K562 (cell line): ENCODE results near the gene A1BG. TPM values are rescaled to one million over a fixed set of nuclear protein-coding genes. Genes with fewer than 3 reads are reported as not detected.

Source experiments
- BRF1 ChIP-seq: IDR thresholded peaks from 3 replicates; pipeline ENCODE4 v1.6.1; 2011; ENCODE audit warnings: borderline replicate concordance, mild to moderate bottlenecking; ENCODE audit not compliant: insufficient read length; ENCODE audit errors: extremely low read depth
- CCNT2 ChIP-seq: IDR thresholded peaks from 2 replicates; pipeline ENCODE4 v1.6.1; 2011; ENCODE audit warnings: borderline replicate concordance, low read depth, mild to moderate bottlenecking, moderate library complexity, mixed read lengths, low read length; ENCODE audit not compliant: insufficient read length; ENCODE audit errors: extremely low read depth
- DNMT1 ChIP-seq: fragments of 450-650 bp; IDR thresholded peaks from 2 replicates; pipeline ENCODE4 v1.6.1; 2016; ENCODE audit warnings: antibody characterized with exemption, mild to moderate bottlenecking
- HCFC1 ChIP-seq: IDR thresholded peaks from 2 replicates; pipeline ENCODE4 v1.6.1; 2012; ENCODE audit warnings: low read depth, low read length, improper control_type of control experiment
- HNRNPH1 ChIP-seq: fragments of 200-400 bp; formaldehyde crosslinking; optimal IDR thresholded peaks from 2 replicates; pipeline ENCODE3; 2017; ENCODE audit warnings: low read depth, mild to moderate bottlenecking, low read length, moderate library complexity
- MCM3 ChIP-seq: fragments of 450-650 bp; IDR thresholded peaks from 2 replicates; pipeline ENCODE4 v1.6.1; 2016
- MCM7 ChIP-seq, 2 experiments: fragments of 450-650 bp; IDR thresholded peaks; 2 replicates each; pipeline ENCODE4 v1.6.1; 2016 to 2018
- NR1H2 ChIP-seq: sonication (generic); formaldehyde crosslinking; IDR thresholded peaks from 2 replicates; pipeline ENCODE4 v1.4.0; 2020; ENCODE audit warnings: mild to moderate bottlenecking, missing genetic modification reagents
- SAFB ChIP-seq: fragments of 200-400 bp; formaldehyde crosslinking; IDR thresholded peaks from 2 replicates; pipeline ENCODE4 v1.6.1; 2017; ENCODE audit warnings: low read depth, low read length, borderline replicate concordance
- TEAD2 ChIP-seq: fragments of 450-650 bp; IDR thresholded peaks from 2 replicates; pipeline ENCODE4 v1.6.1; 2016; ENCODE audit warnings: missing genetic modification characterization, control low read depth, missing compliant biosample characterization
- ZFPM2 ChIP-seq: fragments of 250-450 bp; sonication (Bioruptor Pico); IDR thresholded peaks from 2 replicates; pipeline ENCODE4 v1.5.1; 2022; ENCODE audit warnings: mild to moderate bottlenecking
- ZNF354B ChIP-seq: fragments of 250-450 bp; sonication (Bioruptor Pico); IDR thresholded peaks from 2 replicates; pipeline ENCODE4 v1.4.0; 2020
- ZNF551 ChIP-seq: fragments of 250-450 bp; sonication (Bioruptor Pico); IDR thresholded peaks from 2 replicates; pipeline ENCODE4 v1.5.0; 2021; ENCODE audit warnings: mild to moderate bottlenecking, moderate library complexity
- polyA plus RNA-seq, 8 experiments: library from polyadenylated mRNA; depleted of rRNA in 4 of 8; stranded (reverse) in 5 of 8; unstranded in 3 of 8; fragments of >200 nt; fragmentation: Nextera tagmentation in 2 of 8; fragmentation: Illumina TruSeq in 1 of 8; extraction: Ambion mirVana in 2 of 8; extraction: Trizol in 1 of 8; gene quantifications; 2 replicates each; pipeline versions ENCODE4 v1.2.1 to v1.2.3, GENCODE V29; 2011 to 2014; ENCODE audit warnings: inconsistent platforms in 1 of 8, missing spikeins in 1 of 8
- total RNA-seq, 7 experiments: library from RNA; depleted of rRNA in 6 of 7; stranded (reverse); fragments of >200 nt in 6 of 7; fragmentation: Illumina TruSeq in 2 of 7; extraction: Trizol in 2 of 7; gene quantifications; 2 replicates each; pipeline versions ENCODE4 v1.2.1 to v1.2.3, GENCODE V29; 2011 to 2021; ENCODE audit warnings: low replicate concordance in 1 of 7
- TF ChIP-seq, protein P1 (sequence below), 2 experiments: fragments of 450-650 bp in 1 of 2; sonication (generic) in 1 of 2; formaldehyde crosslinking in 1 of 2; IDR thresholded peaks; 2 replicates each; pipeline versions ENCODE4 v1.7.1 to v1.9.0; 2016 to 2022; ENCODE audit warnings: inconsistent platforms in 1 of 2, mild to moderate bottlenecking in 1 of 2, missing genetic modification reagents in 1 of 2
- TF ChIP-seq, protein P2 (sequence below): sonication (generic); formaldehyde crosslinking; IDR thresholded peaks from 2 replicates; pipeline ENCODE4 v1.8.0; 2022; ENCODE audit warnings: missing genetic modification reagents, mild to moderate bottlenecking, moderate library complexity, borderline replicate concordance
- TF ChIP-seq, protein P3 (sequence below): fragments of 450-650 bp; formaldehyde crosslinking; IDR thresholded peaks from 2 replicates; pipeline ENCODE4 v1.4.0; 2020; ENCODE audit warnings: mild to moderate bottlenecking, moderate library complexity

Gene A1BG
- total and polyA plus RNA-seq, 9 of the 15 experiments (the other 6 are each of a cell fraction or from before 2014, with no cell fraction given), result 0.10 to 19.8 (median 2.6) TPM

DNA sequence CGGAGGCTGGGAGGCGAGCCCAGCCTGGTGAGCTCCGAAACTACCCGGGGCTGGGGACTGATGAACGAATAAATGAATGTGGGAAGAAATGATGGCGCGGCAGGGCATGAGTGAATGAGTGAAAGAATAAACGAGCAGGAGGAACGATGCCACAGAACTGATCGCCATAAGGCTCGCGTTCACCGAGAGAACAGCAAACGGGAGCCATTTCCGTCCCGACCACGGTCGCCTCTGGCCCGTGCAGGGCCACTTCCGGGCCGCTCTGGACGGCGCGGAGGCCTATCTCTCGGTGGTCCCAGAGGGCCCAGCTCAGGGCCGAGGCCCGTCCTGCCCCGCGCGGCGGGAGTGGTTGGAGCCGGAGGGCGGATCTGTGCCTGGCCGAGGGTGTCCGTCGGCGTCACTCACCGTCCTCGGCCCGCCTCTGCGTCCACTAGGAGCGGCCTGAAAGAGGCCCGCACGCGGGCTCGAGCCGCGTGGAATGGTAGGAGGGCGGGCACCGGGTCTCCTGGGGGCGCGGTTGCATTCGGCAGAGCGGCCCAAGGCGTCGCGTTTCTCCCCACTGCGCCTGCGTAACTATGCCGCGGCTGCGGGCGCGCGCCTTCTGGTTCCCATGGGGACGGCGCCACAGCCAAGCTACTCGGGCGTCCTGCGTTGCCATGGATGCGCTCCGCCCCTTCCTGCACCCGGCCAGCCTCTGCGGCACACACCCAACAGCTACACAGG is 9.1 kb upstream of the A1BG start, which contains the start of gene ZNF497 (continued):
- TF ChIP-seq, protein P1, sequence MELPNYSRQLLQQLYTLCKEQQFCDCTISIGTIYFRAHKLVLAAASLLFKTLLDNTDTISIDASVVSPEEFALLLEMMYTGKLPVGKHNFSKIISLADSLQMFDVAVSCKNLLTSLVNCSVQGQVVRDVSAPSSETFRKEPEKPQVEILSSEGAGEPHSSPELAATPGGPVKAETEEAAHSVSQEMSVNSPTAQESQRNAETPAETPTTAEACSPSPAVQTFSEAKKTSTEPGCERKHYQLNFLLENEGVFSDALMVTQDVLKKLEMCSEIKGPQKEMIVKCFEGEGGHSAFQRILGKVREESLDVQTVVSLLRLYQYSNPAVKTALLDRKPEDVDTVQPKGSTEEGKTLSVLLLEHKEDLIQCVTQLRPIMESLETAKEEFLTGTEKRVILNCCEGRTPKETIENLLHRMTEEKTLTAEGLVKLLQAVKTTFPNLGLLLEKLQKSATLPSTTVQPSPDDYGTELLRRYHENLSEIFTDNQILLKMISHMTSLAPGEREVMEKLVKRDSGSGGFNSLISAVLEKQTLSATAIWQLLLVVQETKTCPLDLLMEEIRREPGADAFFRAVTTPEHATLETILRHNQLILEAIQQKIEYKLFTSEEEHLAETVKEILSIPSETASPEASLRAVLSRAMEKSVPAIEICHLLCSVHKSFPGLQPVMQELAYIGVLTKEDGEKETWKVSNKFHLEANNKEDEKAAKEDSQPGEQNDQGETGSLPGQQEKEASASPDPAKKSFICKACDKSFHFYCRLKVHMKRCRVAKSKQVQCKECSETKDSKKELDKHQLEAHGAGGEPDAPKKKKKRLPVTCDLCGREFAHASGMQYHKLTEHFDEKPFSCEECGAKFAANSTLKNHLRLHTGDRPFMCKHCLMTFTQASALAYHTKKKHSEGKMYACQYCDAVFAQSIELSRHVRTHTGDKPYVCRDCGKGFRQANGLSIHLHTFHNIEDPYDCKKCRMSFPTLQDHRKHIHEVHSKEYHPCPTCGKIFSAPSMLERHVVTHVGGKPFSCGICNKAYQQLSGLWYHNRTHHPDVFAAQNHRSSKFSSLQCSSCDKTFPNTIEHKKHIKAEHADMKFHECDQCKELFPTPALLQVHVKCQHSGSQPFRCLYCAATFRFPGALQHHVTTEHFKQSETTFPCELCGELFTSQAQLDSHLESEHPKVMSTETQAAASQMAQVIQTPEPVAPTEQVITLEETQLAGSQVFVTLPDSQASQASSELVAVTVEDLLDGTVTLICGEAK (IDR thresholded peaks at IDR 0.05), result peak; percentile 97
- TF ChIP-seq, protein P1 (CRISPR knock-in tag; IDR thresholded peaks at IDR 0.05), result no peak
- TF ChIP-seq NR1H2 (CRISPR knock-in tag) (peak; percentile 52; the same call in 1 of the 2 replicates), TEAD2 (tag) (no peak), CCNT2 (no peak), DNMT1 (no peak), ZFPM2 (CRISPR knock-in tag) (no peak), ZNF551 (CRISPR knock-in tag) (no peak), ZNF354B (CRISPR knock-in tag) (no peak), HNRNPH1 (no peak), MCM7 (IDR thresholded peaks at IDR 0.05) (no peak), SAFB (peak; percentile 83), MCM3 (no peak), HCFC1 (peak; percentile 81), BRF1 (no peak)
- TF ChIP-seq, protein P2, sequence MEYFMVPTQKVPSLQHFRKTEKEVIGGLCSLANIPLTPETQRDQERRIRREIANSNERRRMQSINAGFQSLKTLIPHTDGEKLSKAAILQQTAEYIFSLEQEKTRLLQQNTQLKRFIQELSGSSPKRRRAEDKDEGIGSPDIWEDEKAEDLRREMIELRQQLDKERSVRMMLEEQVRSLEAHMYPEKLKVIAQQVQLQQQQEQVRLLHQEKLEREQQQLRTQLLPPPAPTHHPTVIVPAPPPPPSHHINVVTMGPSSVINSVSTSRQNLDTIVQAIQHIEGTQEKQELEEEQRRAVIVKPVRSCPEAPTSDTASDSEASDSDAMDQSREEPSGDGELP (CRISPR knock-in tag), result peak; percentile 58
- TF ChIP-seq, protein P3, sequence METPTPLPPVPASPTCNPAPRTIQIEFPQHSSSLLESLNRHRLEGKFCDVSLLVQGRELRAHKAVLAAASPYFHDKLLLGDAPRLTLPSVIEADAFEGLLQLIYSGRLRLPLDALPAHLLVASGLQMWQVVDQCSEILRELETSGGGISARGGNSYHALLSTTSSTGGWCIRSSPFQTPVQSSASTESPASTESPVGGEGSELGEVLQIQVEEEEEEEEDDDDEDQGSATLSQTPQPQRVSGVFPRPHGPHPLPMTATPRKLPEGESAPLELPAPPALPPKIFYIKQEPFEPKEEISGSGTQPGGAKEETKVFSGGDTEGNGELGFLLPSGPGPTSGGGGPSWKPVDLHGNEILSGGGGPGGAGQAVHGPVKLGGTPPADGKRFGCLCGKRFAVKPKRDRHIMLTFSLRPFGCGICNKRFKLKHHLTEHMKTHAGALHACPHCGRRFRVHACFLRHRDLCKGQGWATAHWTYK, result no peak
